ENCODE results near the gene FARS2. TPM values are rescaled to one million over a fixed set of nuclear protein-coding genes. Genes with fewer than 3 reads are reported as not detected.

FARS2 gene
- total RNA-seq, 4 donors from 2014 or later, result 8.3 to 18.5 (median 13.0) TPM

DNA sequence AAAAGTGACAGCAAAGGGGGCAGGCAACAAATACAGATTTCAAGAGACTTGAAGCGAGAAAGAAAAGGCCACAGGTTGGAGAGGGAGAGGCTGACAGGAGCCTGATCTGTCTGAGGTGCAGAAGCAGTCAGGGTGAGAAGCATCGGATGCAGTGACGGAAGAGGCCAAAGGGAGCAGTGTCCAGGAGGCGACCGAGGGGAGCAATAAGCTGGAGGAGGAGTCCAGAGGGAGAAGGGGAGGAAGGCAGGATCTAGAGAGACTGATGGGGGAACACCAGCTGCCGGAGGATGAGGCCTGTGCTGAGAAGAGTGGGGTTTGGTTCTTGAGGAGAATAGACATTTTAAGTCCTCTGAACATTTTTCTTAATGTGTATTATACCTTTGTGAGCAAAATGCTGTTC lies 23.8 kb downstream of the FARS2 start:
- peaks cover 0 to 16% (median 9%) of the 10 kb centered on the region in 3 donors for H3K4me1 ChIP-seq
- no peak overlapping the region for H3K27ac ChIP-seq
- H3K27me3 ChIP-seq, result no peaks in the 10 kb centered on the region
- H3K4me3 ChIP-seq, result no peak overlapping the region
- 87 to 97% methylated on average over 6 of the region's 6 CpGs for WGBS, 2 donors
- no peaks in the 10 kb centered on the region for H3K36me3 ChIP-seq
- DNase-seq, result no peak
- no peaks in the 10 kb centered on the region for H3K9me3 ChIP-seq
- TF ChIP-seq, protein P1, sequence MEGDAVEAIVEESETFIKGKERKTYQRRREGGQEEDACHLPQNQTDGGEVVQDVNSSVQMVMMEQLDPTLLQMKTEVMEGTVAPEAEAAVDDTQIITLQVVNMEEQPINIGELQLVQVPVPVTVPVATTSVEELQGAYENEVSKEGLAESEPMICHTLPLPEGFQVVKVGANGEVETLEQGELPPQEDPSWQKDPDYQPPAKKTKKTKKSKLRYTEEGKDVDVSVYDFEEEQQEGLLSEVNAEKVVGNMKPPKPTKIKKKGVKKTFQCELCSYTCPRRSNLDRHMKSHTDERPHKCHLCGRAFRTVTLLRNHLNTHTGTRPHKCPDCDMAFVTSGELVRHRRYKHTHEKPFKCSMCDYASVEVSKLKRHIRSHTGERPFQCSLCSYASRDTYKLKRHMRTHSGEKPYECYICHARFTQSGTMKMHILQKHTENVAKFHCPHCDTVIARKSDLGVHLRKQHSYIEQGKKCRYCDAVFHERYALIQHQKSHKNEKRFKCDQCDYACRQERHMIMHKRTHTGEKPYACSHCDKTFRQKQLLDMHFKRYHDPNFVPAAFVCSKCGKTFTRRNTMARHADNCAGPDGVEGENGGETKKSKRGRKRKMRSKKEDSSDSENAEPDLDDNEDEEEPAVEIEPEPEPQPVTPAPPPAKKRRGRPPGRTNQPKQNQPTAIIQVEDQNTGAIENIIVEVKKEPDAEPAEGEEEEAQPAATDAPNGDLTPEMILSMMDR (IDR thresholded peaks at IDR 0.05), result no peak
- no peak for TF ChIP-seq POLR2A (IDR thresholded peaks at IDR 0.05)
- intact Hi-C loops (cut with DNase I), result no loop called here

DNA sequence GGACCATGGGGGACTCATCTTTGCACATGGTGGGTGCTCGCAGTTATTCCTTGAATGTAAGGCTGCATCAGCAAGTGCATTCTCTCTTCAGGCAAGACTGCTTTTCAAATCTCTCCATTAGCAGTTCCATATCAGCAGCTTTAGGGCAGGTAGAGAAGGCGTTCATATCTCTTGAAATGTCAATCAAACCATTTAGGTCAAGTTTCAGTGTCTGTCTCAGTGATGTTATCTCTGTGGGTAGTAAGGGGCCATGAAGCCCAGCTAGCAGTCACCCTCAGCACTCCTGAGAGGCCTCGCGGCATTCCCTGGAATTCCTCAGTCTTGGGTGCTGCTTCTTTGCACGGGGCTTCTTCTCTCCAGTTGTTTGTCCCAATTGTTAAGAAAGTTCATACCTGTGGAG lies 24.2 kb downstream of the FARS2 start:
- WGBS, 2 donors, result 89 to 91% methylated on average over 4 to 5 of the region's 5 CpGs
- no peaks in the 10 kb centered on the region for H3K9me3 ChIP-seq
- H3K27ac ChIP-seq, result no peak overlapping the region
- DNase-seq, result no peak
- no peak overlapping the region for H3K4me3 ChIP-seq
- H3K36me3 ChIP-seq, result no peaks in the 10 kb centered on the region
- intact Hi-C loops (cut with DNase I), result no loop called here
- peaks cover 0 to 16% (median 9%) of the 10 kb centered on the region in 3 donors for H3K4me1 ChIP-seq
- TF ChIP-seq, protein P1 (IDR thresholded peaks at IDR 0.05), result no peak
- TF ChIP-seq POLR2A (IDR thresholded peaks at IDR 0.05), result no peak
- H3K27me3 ChIP-seq, result no peaks in the 10 kb centered on the region

DNA sequence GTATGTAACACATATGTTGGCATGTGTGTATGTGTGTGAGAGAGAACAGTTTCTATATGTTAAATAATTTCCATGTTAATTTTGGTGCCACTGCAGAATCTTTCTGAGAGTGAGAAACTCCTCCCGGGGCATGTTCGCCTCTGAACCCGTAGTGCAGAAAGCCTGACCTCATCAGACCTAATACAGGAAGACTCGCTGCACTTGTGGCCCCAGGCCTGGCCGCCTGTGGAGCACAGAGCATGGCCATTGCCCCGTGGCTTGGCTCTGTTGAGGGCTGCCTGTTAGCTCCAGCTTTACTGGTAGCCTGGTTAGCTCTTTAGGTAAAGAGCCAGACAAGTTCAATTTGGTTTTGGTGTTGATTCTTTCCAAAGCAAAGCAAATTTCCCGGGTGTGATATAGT lies 25.5 kb downstream of the FARS2 start:
- H3K9me3 ChIP-seq, result no peaks in the 10 kb centered on the region
- 89 to 95% methylated on average over 4 to 6 of the region's 7 CpGs for WGBS, 2 donors
- peaks cover 0 to 16% (median 9%) of the 10 kb centered on the region in 3 donors for H3K4me1 ChIP-seq
- H3K4me3 ChIP-seq, result no peak overlapping the region
- H3K27ac ChIP-seq, result peak overlapping the region in 2 of 4 donors; percentile 44 to 50
- no peaks in the 10 kb centered on the region for H3K27me3 ChIP-seq
- no peak for TF ChIP-seq POLR2A (IDR thresholded peaks at IDR 0.05)
- TF ChIP-seq, protein P1 (IDR thresholded peaks at IDR 0.05), result no peak
- no peaks in the 10 kb centered on the region for H3K36me3 ChIP-seq
- intact Hi-C loops (cut with DNase I), result no loop called here
- no peak for DNase-seq

DNA sequence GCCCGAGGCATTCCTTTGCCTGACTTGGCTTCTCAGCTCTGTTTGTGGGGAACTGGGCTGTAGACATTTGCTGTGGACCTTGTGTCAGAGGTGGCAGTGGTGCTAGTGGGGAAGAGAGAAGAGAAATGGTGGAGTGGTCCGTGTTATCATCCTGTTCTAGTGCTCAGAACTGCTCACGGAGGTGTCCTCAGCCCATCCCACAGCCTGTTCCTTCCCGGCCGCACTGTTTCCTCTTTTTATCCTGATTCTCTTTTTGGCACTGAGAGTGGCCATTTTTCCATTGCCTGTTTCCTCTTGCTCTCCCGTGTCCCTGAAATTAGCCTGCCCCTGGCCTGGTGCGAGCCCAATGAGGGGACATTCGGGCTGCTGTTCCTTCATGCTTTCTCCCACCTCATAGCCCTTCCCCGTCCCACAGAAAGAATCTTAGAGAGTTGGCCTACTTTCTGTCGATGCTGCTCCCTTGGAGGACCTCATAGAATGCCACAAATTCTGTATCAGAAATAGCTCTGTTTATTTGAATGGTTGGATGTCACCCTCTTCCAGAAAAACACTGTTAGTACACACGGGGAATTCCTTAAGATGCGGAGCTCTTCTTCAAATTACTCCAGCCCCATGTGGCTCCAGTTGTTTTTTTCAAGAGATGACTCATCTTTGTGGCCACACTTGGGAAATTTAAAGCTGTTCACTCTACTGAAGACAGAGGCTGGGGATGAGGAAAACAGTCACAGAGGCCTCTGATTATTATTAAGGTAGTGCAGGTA lies 26.1 kb downstream of the FARS2 start:
- Histone ChIP-seq H3K27me3 (no peaks in the 10 kb centered on the region), H3K4me1 (peaks cover 0 to 16% (median 9%) of the 10 kb centered on the region in 3 donors), H3K9me3 (no peaks in the 10 kb centered on the region), H3K27ac (peak overlapping the region in 3 of 4 donors; percentile 18 to 50 (median 44)), H3K36me3 (no peaks in the 10 kb centered on the region), H3K4me3 (no peak overlapping the region)
- 53 to 66% methylated on average over 11 to 12 of the region's 12 CpGs for WGBS, 2 donors
- intact Hi-C loops (cut with DNase I), result no loop called here
- DNase-seq, result no peak
- TF ChIP-seq, protein P1 (IDR thresholded peaks at IDR 0.05), result no peak
- TF ChIP-seq POLR2A (IDR thresholded peaks at IDR 0.05), result no peak

DNA sequence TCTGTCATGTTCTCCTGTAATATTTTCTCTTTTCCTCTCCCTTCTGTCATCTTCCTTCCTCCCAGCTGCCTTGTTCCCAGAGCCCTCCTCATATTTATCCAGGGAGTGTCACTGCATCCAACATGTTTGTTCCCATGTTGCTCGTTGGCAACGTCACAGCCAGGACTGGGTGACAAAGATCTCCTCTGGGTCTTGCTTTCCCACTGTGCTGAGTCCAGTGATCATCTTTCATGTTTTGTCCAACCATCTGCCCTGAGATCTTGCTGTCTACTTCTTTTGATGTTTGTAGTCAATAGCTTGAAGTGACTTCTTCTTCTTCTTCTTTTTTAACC lies 26.6 kb downstream of the FARS2 start:
- Histone ChIP-seq H3K4me1 (peaks cover 0 to 16% (median 9%) of the 10 kb centered on the region in 3 donors), H3K27me3 (no peaks in the 10 kb centered on the region), H3K9me3 (no peaks in the 10 kb centered on the region), H3K4me3 (no peak overlapping the region), H3K27ac (peak overlapping the region; percentile 18 to 50 (median 32)), H3K36me3 (no peaks in the 10 kb centered on the region)
- WGBS, 2 donors, result 58 to 91% methylated on average over 2 of the region's 2 CpGs
- TF ChIP-seq POLR2A (IDR thresholded peaks at IDR 0.05), result no peak
- TF ChIP-seq, protein P1 (IDR thresholded peaks at IDR 0.05), result no peak
- no peak for DNase-seq
- intact Hi-C loops (cut with DNase I), result no loop called here

Data from esophagus squamous epithelium (tissue), 5 donors.